Common myeloid progenitor, CD34-positive (primary cell): ENCODE results near the gene ERC2.
A peak's percentile ranks its signal among the peaks of the same experiment; 100 is the strongest.

Experiments
- CTCF ChIA-PET: fragments of 350-600 bp; sonication (Branson Sonifier 250); formaldehyde crosslinking; loops from one replicate; lab custom pipeline; 2021; ENCODE audit warnings: antibody characterized with exemption; lab: Charles Lee
- POLR2A ChIA-PET: fragments of 350-600 bp; sonication (Branson Sonifier 250); formaldehyde crosslinking; loops from one replicate; lab custom pipeline; 2021; ENCODE audit warnings: antibody characterized with exemption; lab: Charles Lee
- DNase-seq, 3 donors: peaks; one replicate each; pipeline versions ENCODE4 v3.0.0 to v3.0.0-alpha.2; 2013
- H3K27ac ChIP-seq, 2 experiments: 1 replicate in 1 of 2; 2 replicates in 1 of 2; pipeline ENCODE4 v1.7.0; 2013; ENCODE audit warnings: inconsistent platforms in 2 of 2, low read length in 2 of 2, mild to moderate bottlenecking in 2 of 2, low read depth in 1 of 2, moderate library complexity in 1 of 2; ENCODE audit not compliant: severe bottlenecking in 2 of 2, insufficient read depth in 1 of 2, poor library complexity in 1 of 2
- H3K27me3 ChIP-seq, 5 experiments: replicated peaks in 2 of 5; 1 replicate in 3 of 5; 2 replicates in 2 of 5; pipeline versions ENCODE4 v1.6.1 to v1.7.0; 2013; ENCODE audit warnings: low read length in 4 of 5, mild to moderate bottlenecking in 2 of 5, moderate library complexity in 2 of 5, inconsistent platforms in 1 of 5; ENCODE audit not compliant: insufficient read depth in 5 of 5, control insufficient read depth in 4 of 5
- H3K36me3 ChIP-seq, 4 experiments: 1 replicate in 2 of 4; 2 replicates in 2 of 4; pipeline versions ENCODE4 v1.6.1 to v1.7.0; 2013; ENCODE audit warnings: low read length in 3 of 4, control low read depth in 1 of 4, mild to moderate bottlenecking in 1 of 4; ENCODE audit not compliant: control insufficient read depth in 4 of 4, insufficient read depth in 4 of 4
- H3K4me1 ChIP-seq, 4 experiments: 1 replicate in 3 of 4; 2 replicates in 1 of 4; pipeline versions ENCODE4 v1.6.1 to v1.7.1; 2013; ENCODE audit warnings: low read length in 3 of 4, mild to moderate bottlenecking in 3 of 4, control low read depth in 1 of 4, inconsistent platforms in 1 of 4, moderate library complexity in 1 of 4; ENCODE audit not compliant: control insufficient read depth in 4 of 4, insufficient read depth in 4 of 4; ENCODE audit errors: control extremely low read depth in 1 of 4
- H3K4me3 ChIP-seq, 7 experiments: 1 replicate in 4 of 7; 2 replicates in 3 of 7; pipeline versions ENCODE4 v1.5.1 to v1.7.0; 2013; ENCODE audit warnings: mild to moderate bottlenecking in 7 of 7, low read length in 6 of 7, moderate library complexity in 6 of 7, inconsistent platforms in 2 of 7, low read depth in 2 of 7, control low read depth in 1 of 7; ENCODE audit not compliant: insufficient read depth in 4 of 7, control insufficient read depth in 1 of 7; ENCODE audit errors: extremely low read depth in 1 of 7
- H3K9me3 ChIP-seq, 5 experiments: 1 replicate in 4 of 5; 2 replicates in 1 of 5; pipeline versions ENCODE4 v1.6.1 to v1.7.1; 2013; ENCODE audit warnings: low read length in 4 of 5, mild to moderate bottlenecking in 2 of 5, inconsistent platforms in 1 of 5, low read depth in 1 of 5, moderate library complexity in 1 of 5; ENCODE audit not compliant: control insufficient read depth in 4 of 5, insufficient read depth in 2 of 5; ENCODE audit errors: control extremely low read depth in 1 of 5
- WGBS: methylation state at CpG from one replicate; pipeline ENCODE4 v1.1.5; 2013; ENCODE audit not compliant: insufficient coverage; 5-methylcytosine and 5-hydroxymethylcytosine counted together

Gene ERC2

DNA sequence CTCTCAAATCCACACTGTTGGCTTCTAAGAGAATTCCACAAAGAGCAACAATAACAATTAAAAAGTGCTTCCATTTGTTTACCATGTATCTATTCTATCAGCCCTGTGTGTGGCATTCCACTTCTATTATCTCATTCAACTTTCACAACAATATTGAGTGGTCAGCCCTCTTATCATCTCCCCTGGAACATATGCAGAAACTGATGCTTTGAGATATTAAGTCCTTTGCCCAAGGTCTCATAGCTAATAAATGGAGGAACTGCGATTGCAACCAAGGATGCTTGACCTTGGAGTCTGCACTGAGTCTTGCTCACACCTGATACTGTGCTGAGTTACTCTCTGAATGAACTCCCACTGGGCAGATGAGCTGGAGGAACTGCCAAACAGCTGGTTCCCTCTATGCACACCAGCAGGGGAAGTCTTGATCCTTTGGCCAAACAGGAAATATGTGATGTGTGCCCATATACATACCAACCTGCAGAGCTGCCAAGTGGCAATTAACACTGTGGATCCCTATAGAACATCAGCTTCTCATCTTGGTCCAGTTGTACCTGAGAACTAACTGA lies 836.4 kb downstream of the ERC2 start:
- ChIA-PET CTCF (interaction anchor here (1.3 kb wide), 1 partner anchor 9 kb away, joined by 3 read pairs; no protein-coding TSS in a partner anchor), POLR2A (no interaction called here)
- no peak for DNase-seq
- Histone ChIP-seq H3K4me3 (no peak overlapping the region), H3K27me3 (no peaks in the 10 kb centered on the region), H3K27ac (no peak overlapping the region), H3K9me3 (no peaks in the 10 kb centered on the region), H3K36me3 (no peaks in the 10 kb centered on the region), H3K4me1 (no peaks in the 10 kb centered on the region)
- 90% methylated on average over 1 of the region's 1 CpG for WGBS

DNA sequence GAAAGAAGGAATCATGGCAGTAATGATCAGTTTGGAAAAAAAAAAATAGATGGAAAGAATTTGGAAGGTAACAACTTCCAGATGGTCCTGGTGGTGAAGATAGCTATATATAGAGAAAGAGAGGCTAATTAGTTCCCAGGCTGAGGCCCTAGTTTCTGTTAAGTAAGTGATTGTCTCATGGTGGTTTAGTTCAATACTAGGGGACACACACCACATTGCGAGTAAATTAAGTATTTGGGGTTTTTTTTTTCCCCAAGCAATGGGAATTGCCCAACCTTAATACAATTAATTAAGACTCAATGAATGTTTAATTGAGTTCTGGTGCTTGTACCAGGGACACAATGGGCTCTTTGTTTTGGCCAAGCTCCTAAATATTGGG lies 837.4 kb downstream of the ERC2 start:
- Histone ChIP-seq H3K27me3 (no peaks in the 10 kb centered on the region), H3K4me3 (no peak overlapping the region), H3K27ac (no peak overlapping the region), H3K4me1 (peaks cover 0 to 2% (median 0%) of the 10 kb centered on the region in 4 experiments), H3K36me3 (no peaks in the 10 kb centered on the region), H3K9me3 (no peaks in the 10 kb centered on the region)
- WGBS: no CpG with 5 or more reads among the region's 1 CpG
- no peak for DNase-seq
- ChIA-PET CTCF (interaction anchor here (1.3 kb wide), 1 partner anchor 9 kb away, joined by 3 read pairs; no protein-coding TSS in a partner anchor), POLR2A (no interaction called here)

GRCh38 chr3:55630280-55630920 lies 837.9 kb downstream of the ERC2 start:
- no peak overlapping the region for H3K4me3 ChIP-seq
- POLR2A ChIA-PET: no interaction called here
- no peaks in the 10 kb centered on the region for H3K27me3 ChIP-seq
- no peak for DNase-seq
- 98% methylated on average over 12 of the region's 14 CpGs for WGBS
- no peaks in the 10 kb centered on the region for H3K9me3 ChIP-seq
- CTCF ChIA-PET: interaction anchor here (1.2 kb wide), 1 partner anchor 17 kb away, joined by 3 read pairs; no protein-coding TSS in a partner anchor
- no peaks in the 10 kb centered on the region for H3K36me3 ChIP-seq
- H3K27ac ChIP-seq: no peak overlapping the region
- peaks cover 0 to 3% (median 0%) of the 10 kb centered on the region in 4 experiments for H3K4me1 ChIP-seq

GRCh38 chr3:55629432-55629831 lies 838.8 kb downstream of the ERC2 start:
- Histone ChIP-seq H3K27me3 (no peaks in the 10 kb centered on the region), H3K27ac (no peak overlapping the region), H3K9me3 (no peaks in the 10 kb centered on the region), H3K4me3 (no peak overlapping the region), H3K4me1 (peaks cover 0 to 3% (median 0%) of the 10 kb centered on the region in 4 experiments), H3K36me3 (no peaks in the 10 kb centered on the region)
- ChIA-PET CTCF (interaction anchor here (1.2 to 1.6 kb wide), 2 partner anchors 8 to 18 kb away, joined by 3 to 7 read pairs; no protein-coding TSS in a partner anchor), POLR2A (interaction anchor here (0.6 kb wide), 1 partner anchor 44 kb away, joined by 3 read pairs; no protein-coding TSS in a partner anchor)
- DNase-seq: peak; percentile 34 to 66 (median 64)
- WGBS: no CpG with 5 or more reads among the region's 1 CpG

GRCh38 chr3:55626279-55626665 lies 842.0 kb downstream of the ERC2 start:
- DNase-seq: no peak
- ChIA-PET CTCF (no interaction called here), POLR2A (no interaction called here)
- Histone ChIP-seq H3K27ac (no peak overlapping the region), H3K4me1 (peaks cover 0 to 3% (median 0%) of the 10 kb centered on the region in 4 experiments), H3K4me3 (no peak overlapping the region), H3K36me3 (no peaks in the 10 kb centered on the region), H3K27me3 (no peaks in the 10 kb centered on the region), H3K9me3 (no peaks in the 10 kb centered on the region)
- 90% methylated on average over 1 of the region's 2 CpGs for WGBS

GRCh38 chr3:55624238-55624637 lies 844.0 kb downstream of the ERC2 start:
- Histone ChIP-seq H3K4me3 (no peak overlapping the region), H3K4me1 (peaks cover 0 to 6% (median 4%) of the 10 kb centered on the region in 4 experiments), H3K9me3 (no peaks in the 10 kb centered on the region), H3K27me3 (no peaks in the 10 kb centered on the region), H3K36me3 (no peaks in the 10 kb centered on the region), H3K27ac (no peak overlapping the region)
- WGBS: 88% methylated on average over 4 of the region's 7 CpGs
- DNase-seq: no peak
- CTCF ChIA-PET: no interaction called here
- POLR2A ChIA-PET: no interaction called here

GRCh38 chr3:55623786-55624185 lies 844.5 kb downstream of the ERC2 start:
- no peaks in the 10 kb centered on the region for H3K9me3 ChIP-seq
- ChIA-PET POLR2A (no interaction called here), CTCF (no interaction called here)
- no peaks in the 10 kb centered on the region for H3K27me3 ChIP-seq
- H3K4me3 ChIP-seq: no peak overlapping the region
- no peak overlapping the region for H3K27ac ChIP-seq
- 100% methylated on average over 1 of the region's 2 CpGs for WGBS
- DNase-seq: no peak
- peaks cover 0 to 6% (median 4%) of the 10 kb centered on the region in 4 experiments for H3K4me1 ChIP-seq
- H3K36me3 ChIP-seq: no peaks in the 10 kb centered on the region
